OCI-LY7 (cell line): ENCODE data around the gene KRT38. TPM values are rescaled to one million over a fixed set of nuclear protein-coding genes. Genes with fewer than 3 reads are reported as not detected.

Experiments
- BruUV-seq: library from RNA; stranded (reverse); fragments of 400-500 nt; replicated peaks from 2 replicates; lab custom pipeline; 2021; lab: Mats Ljungman, UMichigan
- CTCF ChIA-PET: fragments of 300-600 bp; sonication (Branson Sonifier 250); formaldehyde crosslinking; loops from one replicate; lab custom pipeline; 2022; ENCODE audit warnings: antibody characterized with exemption; ENCODE audit not compliant: unreplicated experiment; lab: Charles Lee
- POLR2A ChIA-PET: fragments of 300-600 bp; sonication (Branson Sonifier 250); formaldehyde crosslinking; loops from one replicate; lab custom pipeline; 2022; ENCODE audit warnings: antibody characterized with exemption; lab: Charles Lee
- DNase-seq: peaks from one replicate; pipeline ENCODE4 v3.0.0-alpha.2; 2015; ENCODE audit warnings: low spot score
- H2AFZ ChIP-seq: fragments of 200-600 bp; sonication (generic), shearing (Covaris generic); 2 replicates; pipeline ENCODE4 v1.6.1; 2014; ENCODE audit warnings: mild to moderate bottlenecking, antibody characterized with exemption, low read length, moderate library complexity
- H3K27ac ChIP-seq: fragments of 200-600 bp; sonication (generic); 2 replicates; pipeline ENCODE4 v1.5.1; 2014; ENCODE audit warnings: mixed run types, low read depth, mild to moderate bottlenecking, moderate library complexity, low read length, inconsistent platforms; ENCODE audit not compliant: poor library complexity, severe bottlenecking
- H3K36me3 ChIP-seq: fragments of 200-600 bp; sonication (generic); 2 replicates; pipeline ENCODE4 v1.6.1; 2014; ENCODE audit warnings: mild to moderate bottlenecking, antibody characterized with exemption, low read length, moderate library complexity, mixed read lengths; ENCODE audit not compliant: insufficient read depth
- H3K4me1 ChIP-seq: fragments of 200-600 bp; sonication (generic); 2 replicates; pipeline ENCODE4 v1.5.1; 2014; ENCODE audit warnings: mild to moderate bottlenecking, low read length; ENCODE audit not compliant: insufficient read depth, poor library complexity, severe bottlenecking
- H3K4me2 ChIP-seq: fragments of 200-600 bp; sonication (generic); 2 replicates; pipeline ENCODE4 v1.6.1; 2014; ENCODE audit warnings: mild to moderate bottlenecking, low read length
- H3K4me3 ChIP-seq: fragments of 200-600 bp; sonication (generic); 2 replicates; pipeline ENCODE4 v1.5.1; 2014; ENCODE audit warnings: mild to moderate bottlenecking, low read depth, low read length; ENCODE audit not compliant: poor library complexity, severe bottlenecking
- H3K79me2 ChIP-seq: fragments of 200-600 bp; sonication (generic); 2 replicates; pipeline ENCODE4 v1.6.1; 2016; ENCODE audit warnings: low read depth, mild to moderate bottlenecking, low read length, moderate library complexity, mixed read lengths; ENCODE audit not compliant: insufficient read depth
- H3K9me2 ChIP-seq: fragments of 200-600 bp; sonication (generic); 2 replicates; pipeline ENCODE4 v1.6.1; 2016; ENCODE audit warnings: mild to moderate bottlenecking, low read length, mixed read lengths; ENCODE audit not compliant: insufficient read depth
- H3K9me3 ChIP-seq: fragments of 200-600 bp; sonication (generic); 2 replicates; pipeline ENCODE4 v1.6.1; 2014; ENCODE audit warnings: mild to moderate bottlenecking, mixed run types, low read length, mixed read lengths
- H4K20me1 ChIP-seq: fragments of 200-600 bp; sonication (generic); 2 replicates; pipeline ENCODE4 v1.6.1; 2014; ENCODE audit warnings: mild to moderate bottlenecking, antibody characterized with exemption, low read length, moderate library complexity, mixed read lengths; ENCODE audit not compliant: insufficient read depth
- EZH2phosphoT487 ChIP-seq: fragments of 200-600 bp; sonication (generic); IDR thresholded peaks from 2 replicates; pipeline ENCODE4 v1.6.1; 2018; ENCODE audit warnings: low read depth, borderline replicate concordance, mild to moderate bottlenecking, mixed run types, antibody characterized with exemption, low read length, moderate library complexity, mixed read lengths
- intact Hi-C: fragments of 100-400 bp; cut with micrococcal nuclease; formaldehyde crosslinking; loops from one replicate; pipeline ENCODE4 v1.10.0; 2022; ENCODE audit not compliant: unreplicated experiment
- total RNA-seq, 2 experiments: library from RNA; depleted of rRNA in 1 of 2; stranded (reverse); fragments of >200 nt in 1 of 2; shearing (Covaris generic) in 1 of 2; gene quantifications; 2 replicates each; pipeline ENCODE4 v1.2.3, GENCODE V29; 2014 to 2022
- TF ChIP-seq, protein P1 (sequence below): fragments of 200-600 bp; sonication (generic); conservative IDR thresholded peaks from 2 replicates; pipeline ENCODE4 v1.5.1; 2014; ENCODE audit warnings: mild to moderate bottlenecking, antibody characterized with exemption, low read length, moderate library complexity, mixed read lengths

KRT38 gene
- total RNA-seq, 2 experiments from 2014 or later: not detected

DNA sequence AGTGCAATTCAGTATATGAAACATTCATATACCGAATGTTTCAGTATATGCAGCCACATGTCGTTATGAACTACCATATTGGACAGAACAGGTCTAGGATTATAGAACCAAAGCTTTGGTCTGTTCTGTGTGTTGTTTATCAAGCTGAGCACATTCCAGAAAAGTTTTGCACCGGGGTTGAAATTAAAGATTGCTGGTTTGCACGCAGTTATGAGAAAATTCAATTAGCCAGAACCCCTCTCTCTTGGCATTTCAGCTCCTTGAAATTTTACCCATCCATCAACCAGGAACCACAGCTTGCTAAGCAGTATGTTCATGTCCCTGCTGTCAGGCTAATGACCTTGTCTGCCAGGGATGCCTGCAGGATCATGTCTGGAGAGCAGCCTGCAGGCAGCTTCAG lies 16.9 kb upstream of the KRT38 start:
- no peaks in the 10 kb centered on the region for H3K9me3 ChIP-seq
- no peak overlapping the region for H3K27ac ChIP-seq
- DNase-seq: no peak
- TF ChIP-seq, protein P1, sequence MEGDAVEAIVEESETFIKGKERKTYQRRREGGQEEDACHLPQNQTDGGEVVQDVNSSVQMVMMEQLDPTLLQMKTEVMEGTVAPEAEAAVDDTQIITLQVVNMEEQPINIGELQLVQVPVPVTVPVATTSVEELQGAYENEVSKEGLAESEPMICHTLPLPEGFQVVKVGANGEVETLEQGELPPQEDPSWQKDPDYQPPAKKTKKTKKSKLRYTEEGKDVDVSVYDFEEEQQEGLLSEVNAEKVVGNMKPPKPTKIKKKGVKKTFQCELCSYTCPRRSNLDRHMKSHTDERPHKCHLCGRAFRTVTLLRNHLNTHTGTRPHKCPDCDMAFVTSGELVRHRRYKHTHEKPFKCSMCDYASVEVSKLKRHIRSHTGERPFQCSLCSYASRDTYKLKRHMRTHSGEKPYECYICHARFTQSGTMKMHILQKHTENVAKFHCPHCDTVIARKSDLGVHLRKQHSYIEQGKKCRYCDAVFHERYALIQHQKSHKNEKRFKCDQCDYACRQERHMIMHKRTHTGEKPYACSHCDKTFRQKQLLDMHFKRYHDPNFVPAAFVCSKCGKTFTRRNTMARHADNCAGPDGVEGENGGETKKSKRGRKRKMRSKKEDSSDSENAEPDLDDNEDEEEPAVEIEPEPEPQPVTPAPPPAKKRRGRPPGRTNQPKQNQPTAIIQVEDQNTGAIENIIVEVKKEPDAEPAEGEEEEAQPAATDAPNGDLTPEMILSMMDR: no peak
- no peak for TF ChIP-seq EZH2phosphoT487
- no peak overlapping the region for H2AFZ ChIP-seq
- H4K20me1 ChIP-seq: no peaks in the 10 kb centered on the region
- H3K4me1 ChIP-seq: no peaks in the 10 kb centered on the region
- no peak overlapping the region for H3K4me2 ChIP-seq
- H3K9me2 ChIP-seq: no peaks in the 10 kb centered on the region
- H3K4me3 ChIP-seq: no peak overlapping the region
- intact Hi-C loops: no loop called here
- ChIA-PET CTCF (no interaction called here), POLR2A (no interaction called here)
- no TSS peak for BruUV-seq
- no peaks in the 10 kb centered on the region for H3K36me3 ChIP-seq
- H3K79me2 ChIP-seq: no peaks in the 10 kb centered on the region

GRCh38 chr17:41456204-41456603 lies 15.4 kb upstream of the KRT38 start:
- H3K4me2 ChIP-seq: no peak overlapping the region
- no TSS peak for BruUV-seq
- no peak overlapping the region for H3K27ac ChIP-seq
- H3K79me2 ChIP-seq: no peaks in the 10 kb centered on the region
- H3K9me3 ChIP-seq: no peaks in the 10 kb centered on the region
- no peaks in the 10 kb centered on the region for H4K20me1 ChIP-seq
- ChIA-PET POLR2A (no interaction called here), CTCF (no interaction called here)
- no peak overlapping the region for H3K4me3 ChIP-seq
- no peak overlapping the region for H2AFZ ChIP-seq
- H3K9me2 ChIP-seq: no peaks in the 10 kb centered on the region
- H3K36me3 ChIP-seq: no peaks in the 10 kb centered on the region
- no peaks in the 10 kb centered on the region for H3K4me1 ChIP-seq
- no peak for DNase-seq
- no peak for TF ChIP-seq EZH2phosphoT487
- TF ChIP-seq, protein P1: no peak
- intact Hi-C loops: no loop called here

DNA sequence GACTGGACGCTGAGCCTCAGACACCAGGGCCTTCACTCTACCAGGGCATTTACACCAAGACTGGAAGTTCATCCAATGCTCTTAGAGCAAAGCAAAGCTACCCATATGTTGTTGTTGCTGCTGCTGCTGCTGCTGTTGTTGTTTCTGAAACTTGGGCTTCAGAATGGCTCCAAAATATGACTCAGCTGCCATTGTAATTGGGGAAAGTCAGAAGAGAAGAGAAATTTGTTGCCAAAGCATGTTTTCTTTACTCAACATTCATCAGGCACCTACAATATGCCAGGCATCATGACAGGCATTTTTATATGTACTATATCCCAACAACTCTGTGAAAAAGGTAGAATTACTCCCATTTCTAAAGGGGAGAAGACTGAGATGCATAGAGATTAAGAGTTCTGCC lies 14.5 kb upstream of the KRT38 start:
- ChIA-PET CTCF (no interaction called here), POLR2A (interaction anchor here (0.6 kb wide), 1 partner anchor 98 kb away, joined by 4 read pairs; no protein-coding TSS in a partner anchor)
- no peaks in the 10 kb centered on the region for H3K36me3 ChIP-seq
- no peak overlapping the region for H3K4me2 ChIP-seq
- H3K79me2 ChIP-seq: no peaks in the 10 kb centered on the region
- H3K9me3 ChIP-seq: no peaks in the 10 kb centered on the region
- H3K9me2 ChIP-seq: no peaks in the 10 kb centered on the region
- H2AFZ ChIP-seq: no peak overlapping the region
- intact Hi-C loops: no loop called here
- no peaks in the 10 kb centered on the region for H3K4me1 ChIP-seq
- H3K4me3 ChIP-seq: no peak overlapping the region
- BruUV-seq: no TSS peak
- no peaks in the 10 kb centered on the region for H4K20me1 ChIP-seq
- DNase-seq: no peak
- no peak overlapping the region for H3K27ac ChIP-seq
- TF ChIP-seq, protein P1: no peak
- TF ChIP-seq EZH2phosphoT487: no peak
